ENCODE data around the gene ABAT.
"Not testable (repeated sequence)": the region's sequence is repeated elsewhere in the genome, so short reads cannot be mapped to it uniquely, and the experiment has no call there.

ABAT gene

GRCh38 chr16:8739151-8739550 lies 64.7 kb downstream of the ABAT start:
- no peak overlapping the region for H3K4me3 ChIP-seq (replicated peaks in 1 of 2; ENCODE audit: low read depth in 2 of 2, low read length in 2 of 2)
- DNase-seq (ENCODE audit: low read depth in 2 of 2) = no peak

GRCh38 chr16:8739989-8740704 lies 65.7 kb downstream of the ABAT start:
- no peak overlapping the region for H3K4me3 ChIP-seq (replicated peaks in 1 of 2; ENCODE audit: low read depth in 2 of 2, low read length in 2 of 2)
- no peak for DNase-seq (ENCODE audit: low read depth in 2 of 2)
- TF ChIP-seq CTCF (IDR thresholded peaks at IDR 0.05; ENCODE audit: low read depth, low read length) = no peak

More at GRCh38 chr16:8739151-8739550, 64.7 kb downstream of the ABAT start:
- no peak for TF ChIP-seq CTCF (IDR thresholded peaks at IDR 0.05; ENCODE audit: low read depth, low read length)

- no peak overlapping the region for H3K4me3 ChIP-seq (replicated peaks in 1 of 2; ENCODE audit: low read depth in 2 of 2, low read length in 2 of 2)
- TF ChIP-seq CTCF (IDR thresholded peaks at IDR 0.05; ENCODE audit: low read depth, low read length) = no peak
- no peak for DNase-seq (ENCODE audit: low read depth in 2 of 2)
Observed at GRCh38 chr16:8740775-8741355, 66.4 kb downstream of the ABAT start.

- DNase-seq (ENCODE audit: low read depth in 2 of 2) = no peak
- H3K4me3 ChIP-seq (replicated peaks in 1 of 2; ENCODE audit: low read depth in 2 of 2, low read length in 2 of 2) = no peak overlapping the region
- no peak for TF ChIP-seq CTCF (IDR thresholded peaks at IDR 0.05; ENCODE audit: low read depth, low read length)
Observed at GRCh38 chr16:8741636-8742035, 67.2 kb downstream of the ABAT start.

GRCh38 chr16:8742068-8742467 lies 67.7 kb downstream of the ABAT start:
- no peak for DNase-seq (ENCODE audit: low read depth in 2 of 2)
- H3K4me3 ChIP-seq (replicated peaks in 1 of 2; ENCODE audit: low read depth in 2 of 2, low read length in 2 of 2) = no peak overlapping the region
- TF ChIP-seq CTCF (IDR thresholded peaks at IDR 0.05; ENCODE audit: low read depth, low read length) = no peak

GRCh38 chr16:8748944-8749343 lies 74.5 kb downstream of the ABAT start:
- H3K4me3 ChIP-seq (replicated peaks in 1 of 2; ENCODE audit: low read depth in 2 of 2, low read length in 2 of 2); DNase-seq (ENCODE audit: low read depth in 2 of 2): not testable (repeated sequence)

GRCh38 chr16:8751481-8752311 lies 77.3 kb downstream of the ABAT start:
- no peak overlapping the region for H3K4me3 ChIP-seq (replicated peaks in 1 of 2; ENCODE audit: low read depth in 2 of 2, low read length in 2 of 2)
- no peak for TF ChIP-seq CTCF (IDR thresholded peaks at IDR 0.05; ENCODE audit: low read depth, low read length)
- peak; percentile 66 to 75 for DNase-seq (ENCODE audit: low read depth in 2 of 2)

Measured in cardiac fibroblast (primary cell).